Adrenal gland (tissue), 12 donors: ENCODE results near the gene TSSK6. TPM values are rescaled to one million over a fixed set of nuclear protein-coding genes. Genes with fewer than 3 reads are reported as not detected.

Experiments
- DNase-seq, 7 donors: peaks; one replicate each; pipeline ENCODE4 v3.0.0-alpha.2; 2019 to 2020
- H3K27ac ChIP-seq, 5 donors: fragments of 200-600 bp; sonication (generic) in 4 of 5; 1 replicate in 3 of 5; 2 replicates in 2 of 5; pipeline versions ENCODE4 v1.5.1 to v1.8.0; 2016 to 2020; ENCODE audit warnings: mild to moderate bottlenecking in 1 of 5
- H3K27me3 ChIP-seq: fragments of 200-600 bp; 2 replicates; pipeline ENCODE4 v1.8.0; 2021
- H3K36me3 ChIP-seq, 2 donors: fragments of 200-600 bp; replicated peaks in 1 of 2; 1 replicate in 1 of 2; 2 replicates in 1 of 2; pipeline versions ENCODE4 v1.5.1 to v1.8.0; 2018 to 2022
- H3K4me1 ChIP-seq, 2 donors: fragments of 200-600 bp; replicated peaks in 1 of 2; 1 replicate in 1 of 2; 2 replicates in 1 of 2; pipeline versions ENCODE4 v1.5.1 to v1.8.0; 2018 to 2021
- H3K4me3 ChIP-seq, 4 donors: fragments of 200-600 bp; sonication (generic) in 3 of 4; one replicate each; pipeline ENCODE4 v1.5.1; 2016 to 2018
- H3K9me3 ChIP-seq, 3 donors: fragments of 200-600 bp; sonication (generic) in 1 of 3; replicated peaks in 1 of 3; 1 replicate in 2 of 3; 2 replicates in 1 of 3; pipeline versions ENCODE4 v1.5.1 to v1.8.0; 2016 to 2021
- POLR2A ChIP-seq, 2 donors: fragments of 450-650 bp; IDR thresholded peaks; one replicate each; pipeline ENCODE4 v1.6.1; 2017; ENCODE audit warnings: antibody characterized with exemption in 2 of 2, mild to moderate bottlenecking in 2 of 2, moderate library complexity in 1 of 2
- whole genome bisulfite sequencing, 4 donors: extraction: QIAGEN DNeasy Blood & Tissue Kit in 2 of 4; methylation state at CpG; one replicate each; pipeline versions ENCODE4 v1.1.5 to v1.1.7; 2013 to 2017; 5-methylcytosine and 5-hydroxymethylcytosine counted together
- intact Hi-C, 2 donors: fragments of 100-400 bp; cut with DNase I; formaldehyde crosslinking; loops; one replicate each; pipeline versions ENCODE4 v1.14.1 to v1.15.0; 2022 to 2023
- polyA plus RNA-seq, 3 donors: library from polyadenylated mRNA; stranded (reverse); fragments of 200-250 nt in 2 of 3; fragments of 350-450 nt in 1 of 3; fragmentation: Illumina TruSeq in 1 of 3; extraction: RNeasy Lipid Tissue Mini Kit (QIAGEN cat#74804) in 1 of 3; gene quantifications; one replicate each; pipeline ENCODE4 v1.2.3, GENCODE V29; 2013 to 2014
- total RNA-seq, 9 donors: library from RNA; depleted of rRNA in 4 of 9; stranded (reverse); fragments of >200 nt in 4 of 9; fragments of 120-200 nt in 1 of 9; fragmentation: NEBNext Ultra II Directional in 1 of 9; extraction: Animal tissue kit (Norgen Biotek cat#: 25700) in 1 of 9; gene quantifications; one replicate each; pipeline versions ENCODE4 v1.1.0 to v1.2.4, GENCODE V29; 2013 to 2023
- TF ChIP-seq, protein P1 (sequence below), 6 experiments: fragments of 450-650 bp in 4 of 6; fragments of 200-600 bp in 2 of 6; sonication (generic) in 1 of 6; IDR thresholded peaks; 1 replicate in 5 of 6; 2 replicates in 1 of 6; pipeline versions ENCODE4 v1.5.1 to v1.8.0; 2016 to 2021; ENCODE audit warnings: antibody characterized with exemption in 6 of 6, mild to moderate bottlenecking in 2 of 6, moderate library complexity in 1 of 6
- donor health status: healthy with polysubstance abuse.
- donor health status: Bipolar disorder and iron deficiency.
- donor health status: DM: yes; HTN: yes; CAD: no.
- donor health status: DM: no; HTN: no; CAD: no.
- donor health status: DM: no; HTN: no; CAD: no.
- donor health status: DM: yes; HTN: yes; CAD: no.

Gene TSSK6
- total and polyA plus RNA-seq, 12 donors = 0.37 to 50.5 (median 3.4) TPM; not detected in 1

DNA sequence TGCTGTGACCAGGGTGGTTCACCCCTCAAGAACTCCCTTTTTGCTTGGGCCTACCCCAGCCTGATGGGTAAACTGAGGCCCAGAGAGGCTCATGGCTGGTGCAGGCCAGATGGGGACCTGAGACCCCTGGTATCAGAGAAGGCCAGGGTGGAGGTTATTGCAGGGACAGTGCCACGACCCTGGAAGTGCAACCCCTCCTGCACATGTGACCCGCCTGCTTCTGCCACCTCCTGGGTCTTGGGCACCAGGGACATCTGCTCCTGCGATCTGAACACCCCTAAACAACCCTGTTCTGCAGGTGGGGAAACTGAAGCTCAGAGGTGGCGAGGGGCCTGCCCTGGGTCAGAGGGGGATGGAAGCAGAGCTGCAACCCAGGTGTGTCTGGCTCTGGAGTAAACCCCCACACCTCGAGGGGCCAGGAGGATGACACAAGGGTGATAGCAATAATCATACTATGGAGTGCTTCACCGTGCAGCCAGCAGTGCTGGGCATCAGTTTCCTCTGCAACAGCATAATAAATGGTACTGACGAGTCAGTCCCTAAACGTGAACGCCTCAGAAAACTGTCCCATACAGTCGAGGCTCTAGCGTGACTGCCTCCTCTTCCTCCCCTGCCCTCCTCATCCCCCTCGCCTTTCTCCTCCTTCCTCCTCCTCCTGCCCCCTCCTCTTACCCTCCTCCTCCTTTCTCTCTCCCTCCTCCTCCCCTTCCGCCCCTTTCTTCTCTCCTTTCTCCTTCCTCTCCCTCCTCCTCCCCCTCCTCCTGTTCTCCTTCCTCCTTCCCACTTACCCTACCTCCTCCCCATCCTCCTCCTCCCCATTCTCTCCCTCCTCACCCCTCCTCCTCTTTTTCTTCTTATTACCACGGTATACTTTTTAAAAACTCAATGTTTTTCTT, 17.7 kb upstream of the TSSK6 start:
- Histone ChIP-seq H3K36me3 (peaks cover 0 to 2% of the 10 kb centered on the region in 2 donors), H3K9me3 (no peaks in the 10 kb centered on the region), H3K27ac (no peak overlapping the region), H3K4me1 (peaks cover 0 to 8% of the 10 kb centered on the region in 2 donors), H3K4me3 (no peak overlapping the region), H3K27me3 (peaks cover 4% of the 10 kb centered on the region)
- 62 to 75% (median 67%) methylated on average over 10 to 14 of the region's 14 CpGs for WGBS, 4 donors
- intact Hi-C loops = loop anchor here (2.0 to 5.0 kb wide), 2 partner anchors 110 to 424 kb away; partner anchors contain the start of gene GMIP (in 1 of the 2)
- no peak for DNase-seq
- TF ChIP-seq, protein P1, sequence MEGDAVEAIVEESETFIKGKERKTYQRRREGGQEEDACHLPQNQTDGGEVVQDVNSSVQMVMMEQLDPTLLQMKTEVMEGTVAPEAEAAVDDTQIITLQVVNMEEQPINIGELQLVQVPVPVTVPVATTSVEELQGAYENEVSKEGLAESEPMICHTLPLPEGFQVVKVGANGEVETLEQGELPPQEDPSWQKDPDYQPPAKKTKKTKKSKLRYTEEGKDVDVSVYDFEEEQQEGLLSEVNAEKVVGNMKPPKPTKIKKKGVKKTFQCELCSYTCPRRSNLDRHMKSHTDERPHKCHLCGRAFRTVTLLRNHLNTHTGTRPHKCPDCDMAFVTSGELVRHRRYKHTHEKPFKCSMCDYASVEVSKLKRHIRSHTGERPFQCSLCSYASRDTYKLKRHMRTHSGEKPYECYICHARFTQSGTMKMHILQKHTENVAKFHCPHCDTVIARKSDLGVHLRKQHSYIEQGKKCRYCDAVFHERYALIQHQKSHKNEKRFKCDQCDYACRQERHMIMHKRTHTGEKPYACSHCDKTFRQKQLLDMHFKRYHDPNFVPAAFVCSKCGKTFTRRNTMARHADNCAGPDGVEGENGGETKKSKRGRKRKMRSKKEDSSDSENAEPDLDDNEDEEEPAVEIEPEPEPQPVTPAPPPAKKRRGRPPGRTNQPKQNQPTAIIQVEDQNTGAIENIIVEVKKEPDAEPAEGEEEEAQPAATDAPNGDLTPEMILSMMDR (IDR thresholded peaks at IDR 0.05) = no peak
- TF ChIP-seq POLR2A (IDR thresholded peaks at IDR 0.05) = no peak

DNA sequence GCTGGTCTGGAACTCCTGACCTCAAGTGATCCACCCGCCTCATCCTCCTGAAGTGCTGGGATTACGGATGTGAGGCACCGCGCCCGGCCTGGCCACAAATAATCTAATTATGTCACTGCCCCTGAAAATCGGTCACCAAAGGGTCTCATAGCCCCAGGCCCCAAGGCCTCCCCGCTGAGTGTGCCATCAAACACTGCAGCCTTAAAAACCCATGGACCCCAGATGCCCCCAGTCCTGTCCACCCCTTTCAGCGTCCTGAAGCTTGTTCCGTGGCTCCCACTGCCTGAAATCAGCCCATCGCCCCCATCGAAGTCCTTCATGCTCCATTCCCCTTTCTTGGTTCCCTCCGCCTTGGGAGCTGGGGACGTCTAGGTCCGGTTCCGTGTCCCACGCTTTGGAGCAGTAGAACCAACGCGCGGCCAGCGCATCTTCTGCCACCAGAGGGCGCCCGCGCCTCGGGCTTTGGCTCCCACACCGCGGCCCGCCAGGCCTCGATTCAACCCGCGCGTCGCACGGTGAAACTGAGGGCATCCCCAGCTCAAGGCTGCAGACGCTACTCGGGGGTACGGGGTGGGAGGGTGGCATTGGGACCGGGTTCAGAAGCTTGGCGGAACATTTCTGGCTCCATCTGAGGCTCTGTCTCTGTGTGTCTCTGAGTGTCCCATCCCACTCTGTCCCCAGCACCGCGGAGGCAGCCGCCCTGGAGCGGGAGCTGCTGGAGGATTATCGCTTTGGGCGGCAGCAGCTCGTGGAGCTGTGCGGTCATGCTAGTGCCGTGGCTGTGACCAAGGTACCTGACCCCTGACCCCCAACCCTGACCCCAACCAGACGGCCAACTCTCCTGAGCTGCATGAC, 16.8 kb upstream of the TSSK6 start:
- Histone ChIP-seq H3K36me3 (peaks cover 0 to 11% of the 10 kb centered on the region in 2 donors), H3K4me3 (no peak overlapping the region), H3K9me3 (no peaks in the 10 kb centered on the region), H3K4me1 (peaks cover 0 to 1% of the 10 kb centered on the region in 2 donors), H3K27me3 (no peaks in the 10 kb centered on the region), H3K27ac (no peak overlapping the region)
- DNase-seq = peak; percentile 68 to 90 (median 86)
- WGBS, 4 donors = 22 to 30% (median 23%) methylated on average over 8 to 48 of the region's 48 CpGs
- TF ChIP-seq, protein P1 (IDR thresholded peaks at IDR 0.05) = peak; percentile 84 to 97 (median 92)
- no peak for TF ChIP-seq POLR2A (IDR thresholded peaks at IDR 0.05)
- intact Hi-C loops = loop anchor here (2.0 to 5.0 kb wide), 2 partner anchors 111 to 425 kb away; partner anchors contain the start of gene GMIP (in 1 of the 2)

DNA sequence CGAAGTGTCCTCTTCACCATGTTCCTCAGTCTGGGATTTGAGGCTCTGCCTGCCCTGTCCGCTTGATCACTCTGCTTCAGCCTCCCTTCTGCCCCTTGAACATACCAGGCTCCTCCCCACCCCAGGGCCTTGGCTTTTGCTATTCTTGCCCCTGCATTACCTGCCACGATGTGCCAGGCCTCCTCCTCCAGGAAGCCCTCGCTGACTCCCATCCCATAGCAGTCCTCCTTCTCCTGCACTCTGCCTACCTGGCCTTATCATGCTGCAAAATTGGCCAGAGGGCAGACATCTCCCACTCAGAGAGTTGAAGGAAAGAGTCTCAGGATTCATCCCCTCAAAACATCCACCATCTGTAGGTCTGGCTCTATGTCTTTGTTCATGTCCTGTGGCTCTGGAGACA, 15.5 kb upstream of the TSSK6 start:
- peaks cover 0 to 17% of the 10 kb centered on the region in 2 donors for H3K36me3 ChIP-seq
- no peak overlapping the region for H3K27ac ChIP-seq
- H3K27me3 ChIP-seq = no peaks in the 10 kb centered on the region
- H3K4me3 ChIP-seq = no peak overlapping the region
- H3K4me1 ChIP-seq = no peaks in the 10 kb centered on the region
- TF ChIP-seq, protein P1 (IDR thresholded peaks at IDR 0.05) = no peak
- no peak for TF ChIP-seq POLR2A (IDR thresholded peaks at IDR 0.05)
- intact Hi-C loops = loop anchor here in 1 of 2 donors (5.0 kb wide), 1 partner anchor 426 kb away; no protein-coding TSS in a partner anchor
- H3K9me3 ChIP-seq = no peaks in the 10 kb centered on the region
- WGBS, 4 donors = 70 to 82% (median 80%) methylated on average over 4 of the region's 4 CpGs
- DNase-seq = no peak

DNA sequence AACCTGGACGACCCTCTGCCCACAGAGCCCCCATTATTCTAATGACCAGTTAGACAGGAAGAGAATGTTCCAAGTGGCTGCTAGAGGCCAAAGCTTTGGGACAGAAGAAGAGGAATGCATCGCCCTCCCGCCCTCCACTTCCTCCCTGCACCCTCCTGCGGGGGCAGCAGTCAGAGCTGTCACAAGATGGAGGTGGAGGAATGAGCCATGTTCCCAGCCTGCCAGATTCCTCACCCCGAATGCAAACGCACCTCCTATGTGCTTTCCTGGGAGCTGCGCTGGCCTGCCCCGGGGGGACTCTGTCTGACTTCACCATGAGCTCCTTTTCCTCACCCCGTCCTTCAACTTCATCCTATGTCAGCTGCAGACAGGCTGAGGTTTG, 15.1 kb upstream of the TSSK6 start:
- 49 to 58% (median 51%) methylated on average over 8 to 9 of the region's 9 CpGs for WGBS, 4 donors
- intact Hi-C loops = loop anchor here in 1 of 2 donors (5.0 kb wide), 1 partner anchor 427 kb away; no protein-coding TSS in a partner anchor
- no peaks in the 10 kb centered on the region for H3K4me1 ChIP-seq
- H3K9me3 ChIP-seq = no peaks in the 10 kb centered on the region
- H3K27me3 ChIP-seq = no peaks in the 10 kb centered on the region
- H3K36me3 ChIP-seq = peaks cover 0 to 17% of the 10 kb centered on the region in 2 donors
- no peak overlapping the region for H3K4me3 ChIP-seq
- DNase-seq = no peak
- no peak overlapping the region for H3K27ac ChIP-seq
- TF ChIP-seq, protein P1 (IDR thresholded peaks at IDR 0.05) = no peak
- TF ChIP-seq POLR2A (IDR thresholded peaks at IDR 0.05) = no peak
